Measurements from ENCODE around the gene KCNQ2.
"Not testable (repeated sequence)": the region's sequence is repeated elsewhere in the genome, so short reads cannot be mapped to it uniquely, and the experiment has no call there.

The KCNQ2 gene

DNA sequence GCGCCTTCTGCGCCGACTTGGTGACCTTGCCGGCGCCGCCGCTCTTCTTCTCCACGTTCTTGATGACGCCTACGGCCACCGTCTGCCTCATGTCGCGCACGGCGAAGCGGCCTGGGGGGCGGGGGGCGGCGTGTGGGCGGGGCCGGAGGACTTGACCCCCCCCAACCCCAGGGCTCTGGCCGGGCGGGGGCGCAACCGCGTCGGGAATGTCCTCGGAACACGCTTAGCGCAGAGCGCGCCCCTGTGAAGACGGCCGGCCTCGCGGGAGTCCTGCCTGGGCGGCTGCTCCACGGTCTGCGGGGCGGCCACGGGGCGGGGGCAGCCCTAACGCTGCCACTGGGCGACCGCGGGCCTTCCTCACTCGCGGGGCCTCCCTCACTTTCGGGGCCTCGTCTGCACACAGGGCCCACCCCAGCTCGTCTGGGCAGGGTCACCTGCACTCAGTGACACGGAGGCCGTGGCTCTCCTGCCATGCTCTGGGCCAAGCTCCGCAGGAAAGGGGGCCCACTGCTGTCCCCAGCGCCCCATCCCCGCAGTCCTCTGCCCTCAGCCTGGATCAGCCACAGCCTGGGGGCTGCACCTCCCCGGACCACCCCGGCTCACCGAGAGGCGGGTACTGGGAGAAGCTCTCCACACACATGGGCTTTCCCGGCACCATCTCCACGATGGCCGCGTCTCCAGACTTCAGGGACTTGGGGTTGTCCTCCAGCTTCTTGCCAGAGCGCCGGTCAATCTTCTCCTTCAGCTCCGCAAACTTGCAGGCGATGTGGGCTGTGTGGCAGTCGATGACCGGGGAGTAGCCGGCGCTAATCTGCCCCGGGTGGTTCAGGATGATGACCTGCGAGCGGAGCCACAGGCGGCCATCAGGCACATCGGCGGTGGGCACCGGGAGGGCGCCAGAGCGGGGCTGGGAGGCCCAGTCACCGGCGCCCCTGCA, 16.1 kb upstream of the KCNQ2 start:
- no peak for DNase-seq

DNA sequence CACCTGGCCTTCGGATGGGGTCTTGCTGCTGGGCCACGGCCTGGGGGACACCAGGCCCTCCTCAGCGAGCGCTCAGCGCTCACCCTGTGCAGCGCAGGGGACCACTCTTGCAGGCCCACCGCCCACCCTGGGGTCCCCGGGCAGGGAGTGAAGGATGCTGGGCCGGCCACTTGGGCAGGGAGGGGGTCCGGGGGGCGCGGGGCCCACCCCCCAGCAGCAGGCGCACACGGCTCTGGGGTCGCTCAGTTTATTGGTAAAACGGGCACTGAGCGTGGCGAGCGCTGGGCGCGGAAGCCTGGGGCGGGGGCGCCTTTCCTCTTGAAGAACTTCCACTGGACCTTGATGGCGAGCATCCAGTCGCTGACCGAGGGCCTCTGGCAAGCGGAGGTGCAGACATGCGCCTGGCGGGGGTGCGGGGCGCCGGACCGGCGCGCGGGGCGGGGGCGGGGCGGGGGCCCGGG, 15.4 kb upstream of the KCNQ2 start:
- DNase-seq = no peak

DNA sequence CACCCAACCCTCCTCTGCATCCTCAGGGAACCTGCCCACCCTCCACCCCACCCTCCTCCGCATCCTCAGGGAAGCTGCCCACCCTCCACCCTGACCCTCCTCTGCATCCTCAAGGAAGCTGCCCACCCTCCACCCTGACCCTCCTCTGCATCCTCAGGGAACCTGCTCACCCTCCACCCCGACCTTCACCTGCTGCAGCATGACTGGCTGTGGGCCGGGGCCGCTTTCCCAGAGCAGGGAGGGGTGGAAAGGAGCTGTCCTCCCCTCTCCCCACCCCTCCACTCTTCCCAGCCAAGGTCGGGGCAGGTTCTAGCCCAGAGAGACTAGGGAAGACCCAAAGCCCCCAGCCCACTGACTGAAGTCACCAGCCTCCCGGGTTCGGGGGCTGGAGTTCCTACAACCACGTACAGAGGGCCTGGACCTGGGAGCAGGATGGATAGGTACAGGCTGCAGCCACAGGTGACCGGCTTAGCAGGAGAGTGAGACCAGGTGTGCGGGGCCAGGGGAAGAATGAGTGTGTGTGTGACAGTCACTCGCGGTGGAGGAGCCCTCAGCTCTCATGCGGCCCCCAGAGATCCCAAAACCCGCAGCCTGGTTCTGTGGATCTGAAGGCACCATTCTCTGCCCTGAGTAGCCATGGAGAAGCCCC, 14.8 kb upstream of the KCNQ2 start:
- DNase-seq = no peak

DNA sequence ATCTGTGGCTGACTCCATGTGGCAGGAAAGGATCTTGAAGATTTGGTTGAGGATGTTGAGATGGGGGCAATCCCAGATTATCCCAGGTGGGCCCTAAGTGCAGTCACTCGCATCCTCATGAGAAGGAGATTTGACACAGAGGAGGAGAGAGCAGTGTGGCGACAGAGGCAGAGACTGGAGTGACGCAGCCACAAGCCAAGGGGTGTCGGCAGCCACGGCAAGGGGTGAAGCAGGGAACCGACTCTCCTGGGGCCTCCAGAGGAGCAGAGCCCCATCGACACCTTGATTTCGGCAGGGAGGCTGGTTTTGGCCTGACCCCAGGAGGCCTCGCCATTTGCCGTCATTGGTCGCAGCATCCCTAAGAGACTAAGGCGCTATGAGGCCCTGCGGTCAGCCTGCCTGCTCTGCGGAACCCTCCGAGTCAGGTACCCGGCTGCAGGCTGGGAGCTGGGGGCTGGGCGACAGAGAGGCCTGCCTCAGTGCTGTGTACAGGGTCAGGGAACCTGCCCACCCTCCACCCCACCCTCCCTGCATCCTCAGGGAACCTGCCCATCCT, 13.9 kb upstream of the KCNQ2 start:
- no peak for DNase-seq

DNA sequence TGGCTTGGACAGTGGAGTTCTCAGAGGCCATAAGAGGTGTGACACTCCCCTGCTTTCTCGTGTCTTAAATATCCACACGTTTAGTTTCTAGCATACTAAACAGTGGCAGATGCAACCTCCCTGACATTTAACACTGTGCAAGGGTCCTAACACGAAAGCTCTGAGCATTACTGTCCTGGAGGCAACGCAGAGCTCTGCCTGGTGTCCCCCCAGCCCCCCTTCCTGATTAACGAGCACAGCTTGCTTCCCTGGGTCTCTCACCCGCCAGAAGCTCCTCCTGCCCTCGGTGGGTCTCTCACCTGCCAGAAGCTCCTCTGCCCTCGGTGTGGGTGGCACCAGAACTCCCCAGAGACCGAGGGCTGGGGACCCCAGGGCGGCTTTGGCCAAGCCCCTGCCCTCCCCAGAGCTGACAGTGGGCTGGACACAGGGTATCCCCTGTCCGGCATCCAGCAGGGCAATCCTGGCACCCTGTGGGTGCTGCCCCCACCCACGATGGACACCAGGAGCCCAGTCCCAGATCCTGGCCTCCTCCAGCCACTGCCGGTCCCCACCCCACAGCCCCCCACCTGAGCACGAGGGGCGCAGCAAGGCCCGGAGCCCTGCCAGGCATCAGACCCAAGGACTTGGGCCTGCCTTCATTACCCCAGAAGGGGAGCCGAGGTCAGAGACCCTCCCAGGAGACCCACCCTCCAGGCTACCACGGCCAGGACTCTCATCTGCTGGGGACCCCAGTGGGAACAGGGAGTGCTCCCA, 12.4 kb upstream of the KCNQ2 start:
- no peak for DNase-seq

DNA sequence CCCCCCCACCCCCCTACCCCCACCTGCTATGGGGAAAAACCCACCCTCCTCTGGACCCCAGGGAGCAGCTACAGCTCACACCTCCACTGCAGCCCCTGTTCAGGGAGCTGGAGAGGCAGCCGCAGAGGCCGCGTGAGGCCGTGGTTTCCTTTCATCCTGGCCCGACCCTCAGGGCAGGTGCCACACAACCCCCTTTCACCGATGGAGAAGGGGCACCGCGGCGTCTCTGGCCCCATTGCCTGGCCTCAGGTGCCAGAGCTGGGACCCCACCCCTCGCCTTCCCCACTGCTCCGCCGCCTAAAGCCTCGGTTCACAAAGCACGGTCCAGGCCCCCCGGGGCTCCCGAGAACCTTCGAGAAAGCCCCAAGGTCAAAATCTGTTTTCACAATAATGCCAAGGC, 11.8 kb upstream of the KCNQ2 start:
- DNase-seq = no peak

DNA sequence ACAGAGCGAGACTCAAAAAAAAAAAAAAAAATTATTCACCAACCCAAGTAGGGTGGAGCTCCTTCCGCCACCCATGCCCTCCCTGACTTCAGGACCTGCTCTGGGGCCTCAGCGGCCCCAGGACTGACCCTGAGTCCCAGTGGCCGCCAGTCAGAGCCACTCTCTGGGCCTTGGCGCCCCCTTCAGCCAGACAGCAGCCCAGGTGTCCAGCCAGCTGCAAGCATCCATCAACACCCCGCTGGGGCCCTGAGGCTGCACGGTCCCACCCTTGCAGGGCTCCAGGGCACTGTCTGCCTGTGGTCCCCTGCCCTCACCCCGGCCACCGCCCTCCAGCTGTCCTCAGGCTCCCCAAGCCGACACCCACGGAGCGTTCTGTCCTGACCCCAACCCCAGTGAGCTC, 11.4 kb upstream of the KCNQ2 start:
- DNase-seq = no peak

DNA sequence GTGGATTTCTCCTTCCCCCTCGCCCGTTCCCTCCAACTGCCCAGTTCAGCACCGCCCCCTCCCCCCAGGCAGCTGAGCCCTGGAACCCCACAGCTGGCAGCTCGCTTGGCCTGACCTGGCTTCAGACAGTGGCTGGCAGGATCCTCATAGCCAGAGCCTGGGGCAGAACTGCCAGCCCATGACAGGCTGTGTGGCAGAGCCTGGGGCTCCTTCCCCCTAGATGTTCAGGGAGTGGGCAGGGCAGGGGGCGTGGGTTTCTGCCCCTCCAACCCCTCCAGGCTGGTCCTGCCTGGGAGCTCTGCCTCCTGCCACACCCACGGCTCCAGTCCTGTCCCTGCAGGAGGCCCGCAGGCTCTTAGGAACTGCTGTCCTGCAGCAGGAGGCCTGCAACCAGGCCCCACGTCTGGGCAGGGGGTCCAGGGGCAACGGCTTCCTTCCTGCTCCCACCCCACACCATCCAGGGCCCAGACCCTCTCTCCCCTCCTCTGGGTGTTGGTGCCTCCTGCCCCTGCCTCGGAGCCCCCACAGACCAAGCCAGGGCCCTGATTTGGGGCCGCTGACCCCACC, 9.6 kb upstream of the KCNQ2 start:
- DNase-seq = no peak

DNA sequence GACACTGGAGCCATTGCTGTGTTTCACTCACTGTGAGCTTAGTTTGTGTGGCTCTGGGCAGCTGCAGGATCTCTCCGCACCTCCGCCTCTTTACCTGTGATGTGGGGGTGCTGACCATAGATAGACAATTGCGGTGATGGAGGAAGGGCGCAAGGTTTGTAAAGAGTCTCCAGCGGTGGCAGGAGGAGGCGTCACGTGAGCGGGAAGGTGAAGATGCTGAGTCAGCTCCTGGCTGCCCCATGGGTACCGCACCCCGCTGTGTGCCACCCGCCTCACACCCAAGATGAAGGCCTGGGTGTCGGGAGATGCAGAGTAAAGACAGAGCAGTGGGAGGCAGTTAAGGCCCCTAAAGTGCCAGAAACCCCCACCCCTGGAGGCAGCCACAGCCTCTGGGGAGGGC, 9.0 kb upstream of the KCNQ2 start:
- DNase-seq = no peak

DNA sequence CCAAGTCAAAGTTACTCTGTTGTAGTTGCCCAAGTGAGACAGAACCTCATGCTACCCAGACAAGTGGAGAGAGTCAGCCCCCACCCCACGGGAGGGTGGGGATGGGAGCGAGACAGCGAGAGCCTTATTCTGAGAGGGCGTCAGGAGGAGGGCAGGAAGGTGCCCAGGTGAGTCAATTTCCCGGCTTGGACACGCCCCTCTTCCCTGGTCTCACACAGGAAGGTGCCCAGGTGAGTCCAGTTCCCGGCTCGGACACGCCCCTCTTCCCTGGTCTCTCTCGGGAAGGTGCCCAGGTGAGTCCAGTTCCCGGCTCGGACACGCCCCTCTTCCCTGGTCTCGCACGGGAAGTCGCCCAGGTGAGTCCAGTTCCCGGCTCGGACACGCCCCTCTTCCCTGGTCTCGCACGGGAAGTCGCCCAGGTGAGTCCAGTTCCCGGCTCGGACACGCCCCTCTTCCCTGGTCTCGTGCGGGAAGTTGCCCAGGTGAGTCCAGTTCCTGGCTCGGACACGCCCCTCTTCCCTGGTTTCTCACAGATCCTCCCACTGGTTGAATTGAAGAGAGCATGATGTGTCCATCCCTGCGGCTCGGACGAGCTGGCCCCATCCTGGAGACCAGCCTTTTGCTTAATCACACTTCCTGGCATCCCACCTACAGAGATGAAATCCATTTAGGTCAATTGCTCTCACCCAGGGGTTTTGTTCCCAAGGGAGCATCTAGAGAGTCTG, 7.4 kb upstream of the KCNQ2 start:
- DNase-seq = not testable (repeated sequence)

DNA sequence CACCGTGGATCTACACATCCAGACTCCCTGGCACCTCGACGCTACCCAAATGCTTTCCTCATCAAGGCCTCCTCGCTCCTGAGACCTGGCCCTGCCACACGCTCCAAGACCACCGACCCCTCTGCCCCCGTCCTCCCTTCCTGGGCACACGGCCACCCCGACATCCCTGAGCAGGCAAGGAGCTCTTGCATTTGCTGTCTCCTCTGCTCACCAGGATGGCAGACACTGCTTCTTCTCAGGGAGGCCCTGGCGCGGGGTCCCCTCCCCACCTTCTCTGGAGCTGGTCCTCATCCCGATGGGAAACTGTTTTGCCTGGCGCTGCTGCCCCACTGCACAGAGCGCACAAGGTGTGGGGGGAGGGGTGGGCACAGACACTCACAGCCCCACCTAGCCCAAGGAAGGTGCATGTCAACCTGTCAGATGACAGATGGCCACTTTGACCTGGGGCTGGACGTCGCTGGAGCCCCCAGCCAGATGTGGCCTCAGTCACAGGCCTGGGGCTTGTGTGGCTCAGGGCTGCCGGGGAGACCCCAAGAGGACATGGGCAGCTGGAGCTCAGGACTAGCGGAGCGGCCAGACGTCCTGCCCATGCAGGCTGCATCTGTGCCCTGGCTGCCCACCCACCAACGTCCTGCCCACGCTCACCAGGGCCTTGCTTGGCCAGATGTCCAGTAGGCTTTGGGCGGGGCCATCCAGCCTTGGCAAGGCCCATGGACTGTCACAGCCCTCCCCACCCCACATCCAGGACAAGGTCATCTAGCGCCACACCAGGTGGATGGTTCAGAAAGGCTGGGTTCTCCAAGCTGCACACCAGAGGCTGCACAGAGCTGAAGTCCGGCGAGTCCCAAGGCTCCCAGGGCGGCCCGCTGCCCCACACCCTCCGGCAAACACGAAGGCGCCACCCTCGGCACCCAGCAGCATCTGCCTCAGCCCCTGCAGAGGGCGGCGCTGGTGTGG, 6.2 kb upstream of the KCNQ2 start:
- DNase-seq = no peak

DNA sequence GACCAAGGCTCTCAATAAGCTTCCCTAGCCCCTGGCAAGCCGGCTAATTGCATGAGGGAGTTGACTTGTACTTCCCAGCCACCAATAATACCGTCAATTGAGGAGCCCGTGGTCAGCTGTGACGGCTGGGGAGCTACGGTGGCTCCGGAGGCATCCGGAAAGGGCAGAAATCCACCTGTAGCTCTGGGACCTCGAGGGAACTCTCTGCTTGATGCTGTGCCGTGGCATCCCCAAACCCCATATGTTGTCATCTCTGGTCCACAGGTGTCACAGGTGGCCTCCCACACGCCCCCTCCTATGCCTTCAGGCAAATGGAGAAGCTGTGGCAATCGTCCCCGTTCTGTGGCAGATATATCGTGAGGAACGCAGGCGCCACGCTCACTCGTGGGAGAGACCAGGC, 5.5 kb upstream of the KCNQ2 start:
- DNase-seq = no peak

DNA sequence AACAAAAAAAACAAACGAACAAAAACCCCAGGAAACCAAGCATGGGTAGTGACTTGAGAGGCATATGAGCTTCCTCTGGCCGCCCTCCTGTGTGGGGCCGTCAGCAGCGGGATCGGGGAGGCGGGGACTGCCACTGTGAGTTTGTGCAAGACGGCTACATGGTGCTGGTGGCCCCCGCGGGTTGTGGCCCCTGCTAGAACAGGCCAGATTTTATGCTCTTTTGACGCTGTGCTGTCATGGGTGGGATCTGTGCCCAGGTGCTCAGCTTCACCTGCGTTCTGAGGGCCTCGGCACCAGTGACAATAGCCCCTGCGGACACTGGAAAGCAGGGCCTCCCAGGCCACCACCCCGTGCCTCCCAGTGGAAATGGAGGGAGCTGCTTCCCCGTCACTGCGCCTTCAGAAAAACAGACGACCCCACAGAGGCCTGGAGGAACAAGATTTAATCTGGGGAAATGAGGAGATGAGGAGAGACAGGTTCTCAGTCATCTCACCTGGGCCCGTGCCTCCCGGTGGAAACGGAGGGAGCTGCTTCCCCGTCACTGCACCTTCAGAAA, 4.7 kb upstream of the KCNQ2 start:
- no peak for DNase-seq

DNA sequence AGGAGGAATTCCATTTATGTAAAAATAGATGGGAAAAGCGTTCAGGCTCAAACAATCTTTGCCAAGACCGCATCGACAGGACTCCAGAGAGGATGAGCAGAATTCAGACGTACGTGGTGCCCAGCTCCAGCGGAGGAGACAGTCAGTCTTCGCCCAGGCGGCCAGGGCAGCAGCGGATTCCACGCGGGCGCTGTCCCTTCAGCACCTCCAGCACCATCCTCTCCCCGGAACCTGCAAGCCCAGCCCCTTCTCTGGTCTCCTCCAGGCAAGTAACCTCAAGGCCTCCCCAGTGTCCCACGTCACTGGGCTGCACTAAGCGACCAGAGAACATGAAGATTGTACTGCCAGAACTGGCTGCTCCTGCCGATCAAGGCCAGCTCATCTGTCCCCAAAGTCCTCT, 2.8 kb upstream of the KCNQ2 start:
- DNase-seq = no peak

DNA sequence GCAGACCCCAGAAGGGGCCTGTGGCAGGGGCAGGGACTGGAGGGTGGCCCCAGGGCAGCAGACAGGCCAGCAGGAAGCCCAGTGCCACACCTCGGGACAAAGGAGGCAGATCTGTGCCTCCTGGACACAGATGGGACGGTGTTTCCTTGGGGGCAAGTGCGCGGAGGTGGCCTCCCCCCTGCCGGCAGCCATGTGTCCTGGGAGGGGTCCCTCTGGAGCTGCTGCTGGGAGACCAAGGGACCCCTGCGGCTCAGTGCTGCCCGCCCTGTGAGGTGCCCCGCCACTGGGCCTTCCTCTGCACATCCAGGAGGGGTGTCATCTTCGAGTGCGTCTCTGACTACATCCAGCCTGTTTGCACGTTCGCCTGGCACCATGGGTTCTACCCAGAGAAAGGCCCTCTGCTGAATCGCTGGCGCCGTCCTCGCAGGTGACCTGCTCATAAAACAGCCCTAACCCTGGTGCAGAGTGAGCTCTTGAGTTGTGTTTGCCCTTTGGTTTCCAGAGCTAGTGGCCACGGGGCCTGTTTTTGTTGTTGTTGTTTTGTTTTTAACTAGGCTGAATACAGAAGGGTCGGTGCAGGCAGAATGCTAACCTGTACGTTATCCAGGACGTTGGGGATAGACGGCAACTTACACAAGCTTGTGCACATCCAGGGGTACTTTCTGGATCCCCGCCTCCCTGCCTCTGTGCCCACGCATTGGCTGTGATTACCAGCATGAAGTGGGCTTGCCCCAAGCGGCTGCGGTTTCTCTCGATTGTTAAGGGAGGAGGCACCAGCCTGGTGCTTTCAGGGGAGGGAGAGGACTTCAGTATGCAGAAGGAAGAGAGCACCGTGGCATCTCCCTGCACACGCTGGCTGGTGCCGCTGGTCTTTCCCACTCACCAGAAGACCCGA, 1.3 kb upstream of the KCNQ2 start:
- no peak for DNase-seq

DNA sequence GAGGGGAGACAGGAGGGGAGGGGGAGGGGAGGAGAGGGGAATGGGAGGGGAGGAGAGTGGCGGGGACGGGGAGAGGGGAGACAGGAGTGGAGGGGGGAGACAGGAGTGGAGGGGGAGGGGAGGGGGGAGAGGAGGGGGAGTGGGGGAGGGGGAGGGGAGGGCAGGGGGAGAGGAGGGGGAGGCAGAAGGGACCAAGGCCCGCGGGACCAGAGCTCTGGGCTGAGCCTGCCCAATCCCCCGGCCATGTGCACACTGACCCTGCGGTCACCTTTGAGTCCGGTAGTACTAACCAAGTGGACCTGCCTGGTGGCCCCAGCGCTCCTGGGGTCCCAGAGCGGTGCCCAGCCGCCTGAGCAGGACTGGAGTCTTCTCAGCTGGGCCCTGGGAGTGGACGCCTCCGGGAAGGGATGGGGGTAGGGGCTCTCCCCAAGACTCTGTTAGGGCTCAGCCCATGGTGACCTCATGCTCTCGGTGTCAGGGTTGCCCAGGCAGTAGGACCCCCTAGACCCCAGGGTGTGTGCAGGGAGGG, 471 bp upstream of the KCNQ2 start:
- DNase-seq = no peak

DNA sequence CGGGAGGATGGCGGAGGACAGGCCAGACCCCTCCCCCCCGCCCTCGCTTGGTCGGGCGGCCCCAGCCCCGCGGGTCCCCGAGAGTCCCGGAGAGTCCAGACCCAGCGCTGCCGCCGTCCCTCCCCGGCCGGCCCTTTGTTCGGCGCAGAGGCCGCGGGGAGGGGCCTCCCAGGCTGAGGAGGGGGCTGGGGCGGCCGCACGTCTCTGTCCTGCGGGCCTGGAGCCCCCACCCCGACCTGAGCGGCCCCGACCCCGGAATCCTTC, 806 bp downstream of the KCNQ2 start:
- no peak for DNase-seq

DNA sequence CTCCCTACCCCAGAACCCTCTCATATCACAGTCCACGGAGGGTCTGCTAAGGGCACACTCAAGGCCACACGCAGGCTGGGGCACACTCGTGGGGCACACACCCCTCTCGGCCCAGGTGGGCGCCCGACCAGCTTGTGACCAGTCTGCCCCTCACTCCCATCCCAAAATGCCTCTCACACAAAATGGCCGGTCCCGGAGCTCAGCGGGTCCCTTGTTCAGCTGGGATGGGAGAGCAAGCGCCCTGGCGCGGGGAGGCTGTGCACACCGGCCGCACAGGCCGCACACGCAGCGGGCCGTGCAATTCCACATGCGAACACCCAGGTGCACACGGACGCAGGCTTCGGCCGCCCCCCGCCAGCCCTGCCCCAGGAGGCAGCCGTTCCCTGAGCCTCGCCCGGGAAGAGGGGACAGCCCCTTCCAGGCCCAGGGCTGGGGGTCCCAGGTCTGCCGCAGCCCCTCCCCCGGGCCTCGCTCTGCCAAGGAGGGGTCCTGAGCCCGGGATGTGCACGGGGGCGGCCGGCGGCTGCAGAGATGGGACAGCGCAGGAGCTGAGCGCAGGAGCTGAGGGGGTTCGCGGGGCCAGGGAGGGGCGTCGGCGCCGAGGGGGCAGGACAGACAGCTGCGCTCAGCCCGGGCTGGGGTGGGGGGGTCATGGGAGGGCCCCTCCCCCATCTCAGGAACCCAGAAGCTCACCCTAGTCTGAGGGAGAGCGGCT, 1.3 kb downstream of the KCNQ2 start:
- DNase-seq = no peak

DNA sequence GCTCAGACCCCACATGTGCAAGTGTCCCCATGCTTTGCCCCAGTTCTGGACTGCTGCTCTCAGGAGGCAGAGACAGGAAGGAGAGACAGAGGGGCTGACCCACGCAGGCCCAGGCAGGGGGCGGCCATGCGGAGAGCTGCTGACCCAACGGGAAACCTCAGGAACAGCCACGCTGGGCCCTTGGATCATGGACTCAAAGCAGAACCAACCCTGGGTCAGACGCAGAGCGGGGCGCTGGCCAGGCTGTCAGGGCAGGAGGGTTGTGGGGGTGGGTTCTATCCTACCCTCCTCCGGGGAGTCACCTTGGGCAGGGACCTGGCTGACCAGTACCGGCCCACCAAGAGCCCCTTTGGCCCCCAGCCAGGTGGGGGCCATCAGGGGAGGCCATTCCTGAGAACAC, 2.0 kb downstream of the KCNQ2 start:
- DNase-seq = no peak
